SK-N-SH treated with all-trans-retinoic acid at 6 μM for 48 hours (cell line): ENCODE data around the gene DMD.

Experiments
- ESRRG ChIP-seq: fragments of 250-450 bp; sonication (Bioruptor Pico); IDR thresholded peaks from 2 replicates; pipeline ENCODE4 v1.6.1; 2021; ENCODE audit warnings: mild to moderate bottlenecking
- ISL1 ChIP-seq: fragments of 250-450 bp; sonication (Bioruptor Pico); IDR thresholded peaks from 2 replicates; pipeline ENCODE4 v2.1.2; 2022; ENCODE audit warnings: mild to moderate bottlenecking, moderate library complexity

GRCh38 chrX:32281853-32282252, 929.5 kb downstream of the DMD start:
- TF ChIP-seq ESRRG (CRISPR knock-in tag) (no peak), ISL1 (CRISPR knock-in tag) (no peak)
